GM23338 (cell line): ENCODE measurements around the gene FNDC10.

Experiments used
- CTCF ChIP-seq, 2 experiments: fragments of 200-600 bp in 1 of 2; sonication (generic) in 1 of 2; conservative IDR thresholded peaks; 2 replicates each; pipeline versions ENCODE4 v1.5.1 to v1.6.1; 2016 to 2017; ENCODE audit warnings: antibody characterized with exemption in 2 of 2, low read depth in 2 of 2, mild to moderate bottlenecking in 2 of 2, moderate library complexity in 1 of 2
- EZH2 ChIP-seq: fragments of 200-600 bp; sonication (generic); IDR thresholded peaks from one replicate; pipeline ENCODE4 v1.8.0; 2017; ENCODE audit warnings: antibody characterized with exemption, mild to moderate bottlenecking, low read depth; ENCODE audit not compliant: unreplicated experiment
- EZH2phosphoT487 ChIP-seq: fragments of 200-600 bp; sonication (generic); IDR thresholded peaks from one replicate; pipeline ENCODE4 v1.8.1; 2018; ENCODE audit warnings: antibody characterized with exemption; ENCODE audit not compliant: unreplicated experiment
- NANOG ChIP-seq: IDR thresholded peaks from 2 replicates; pipeline ENCODE4 v1.6.1; 2016; ENCODE audit warnings: antibody characterized with exemption, borderline replicate concordance
- POLR2AphosphoS5 ChIP-seq: IDR thresholded peaks from 2 replicates; pipeline ENCODE4 v1.6.1; 2016; ENCODE audit warnings: antibody characterized with exemption, low read depth
- REST ChIP-seq: IDR thresholded peaks from one replicate; pipeline ENCODE4 v1.6.1; 2018; ENCODE audit warnings: antibody characterized with exemption; ENCODE audit not compliant: unreplicated experiment

GRCh38 chr1:1626207-1627141 lies 26.5 kb upstream of the FNDC10 start:
- no peak for TF ChIP-seq CTCF (conservative IDR thresholded peaks at IDR 0.05; ENCODE audit: low read depth in 2 of 2)
- no peak for TF ChIP-seq EZH2
- no peak for TF ChIP-seq POLR2AphosphoS5
- TF ChIP-seq EZH2phosphoT487, result no peak
- no peak for TF ChIP-seq REST
- no peak for TF ChIP-seq NANOG
